Spleen (tissue), 7 donors: ENCODE results near the gene TCERG1.

ENCODE experiments used
- POLR2A ChIP-seq, 3 donors: fragments of 450-650 bp; IDR thresholded peaks; one replicate each; pipeline ENCODE4 v1.5.1; 2017; ENCODE audit warnings: antibody characterized with exemption in 3 of 3, mild to moderate bottlenecking in 1 of 3
- POLR2AphosphoS5 ChIP-seq, 3 donors: sonication (generic); formaldehyde crosslinking; IDR thresholded peaks; one replicate each; pipeline ENCODE4 v1.5.1; 2017; ENCODE audit warnings: antibody characterized with exemption in 3 of 3
- TF ChIP-seq, protein P1 (sequence below), 11 experiments: fragments of 200-600 bp in 7 of 11; fragments of 450-650 bp in 4 of 11; sonication (generic) in 4 of 11; IDR thresholded peaks in 8 of 11; conservative IDR thresholded peaks in 3 of 11; 1 replicate in 7 of 11; 2 replicates in 4 of 11; pipeline versions ENCODE4 v1.4.0 to v1.8.0; 2016 to 2021; ENCODE audit warnings: antibody characterized with exemption in 11 of 11, inconsistent platforms in 4 of 11, mild to moderate bottlenecking in 1 of 11
- donor health status: DM: no; HTN: no; CAD: no; lungs with moderate emphysema.
- donor health status: DM: no; HTN: no; CAD: no.
- donor health status: DM: no; HTN: no; CAD: no.

GRCh38 chr5:146507428-146507827, 60.3 kb downstream of the TCERG1 start:
- no peak for TF ChIP-seq POLR2AphosphoS5 (IDR thresholded peaks at IDR 0.05)
- TF ChIP-seq, protein P1, sequence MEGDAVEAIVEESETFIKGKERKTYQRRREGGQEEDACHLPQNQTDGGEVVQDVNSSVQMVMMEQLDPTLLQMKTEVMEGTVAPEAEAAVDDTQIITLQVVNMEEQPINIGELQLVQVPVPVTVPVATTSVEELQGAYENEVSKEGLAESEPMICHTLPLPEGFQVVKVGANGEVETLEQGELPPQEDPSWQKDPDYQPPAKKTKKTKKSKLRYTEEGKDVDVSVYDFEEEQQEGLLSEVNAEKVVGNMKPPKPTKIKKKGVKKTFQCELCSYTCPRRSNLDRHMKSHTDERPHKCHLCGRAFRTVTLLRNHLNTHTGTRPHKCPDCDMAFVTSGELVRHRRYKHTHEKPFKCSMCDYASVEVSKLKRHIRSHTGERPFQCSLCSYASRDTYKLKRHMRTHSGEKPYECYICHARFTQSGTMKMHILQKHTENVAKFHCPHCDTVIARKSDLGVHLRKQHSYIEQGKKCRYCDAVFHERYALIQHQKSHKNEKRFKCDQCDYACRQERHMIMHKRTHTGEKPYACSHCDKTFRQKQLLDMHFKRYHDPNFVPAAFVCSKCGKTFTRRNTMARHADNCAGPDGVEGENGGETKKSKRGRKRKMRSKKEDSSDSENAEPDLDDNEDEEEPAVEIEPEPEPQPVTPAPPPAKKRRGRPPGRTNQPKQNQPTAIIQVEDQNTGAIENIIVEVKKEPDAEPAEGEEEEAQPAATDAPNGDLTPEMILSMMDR (IDR thresholded peaks at IDR 0.05 in 8 of 11, conservative IDR thresholded peaks at IDR 0.05 in 3 of 11), result no peak
- TF ChIP-seq POLR2A (IDR thresholded peaks at IDR 0.05), result no peak
